Measurements from ENCODE around the gene TMCC2.
"Not testable (repeated sequence)": the region's sequence is repeated elsewhere in the genome, so short reads cannot be mapped to it uniquely, and the experiment has no call there.

Gene TMCC2

DNA sequence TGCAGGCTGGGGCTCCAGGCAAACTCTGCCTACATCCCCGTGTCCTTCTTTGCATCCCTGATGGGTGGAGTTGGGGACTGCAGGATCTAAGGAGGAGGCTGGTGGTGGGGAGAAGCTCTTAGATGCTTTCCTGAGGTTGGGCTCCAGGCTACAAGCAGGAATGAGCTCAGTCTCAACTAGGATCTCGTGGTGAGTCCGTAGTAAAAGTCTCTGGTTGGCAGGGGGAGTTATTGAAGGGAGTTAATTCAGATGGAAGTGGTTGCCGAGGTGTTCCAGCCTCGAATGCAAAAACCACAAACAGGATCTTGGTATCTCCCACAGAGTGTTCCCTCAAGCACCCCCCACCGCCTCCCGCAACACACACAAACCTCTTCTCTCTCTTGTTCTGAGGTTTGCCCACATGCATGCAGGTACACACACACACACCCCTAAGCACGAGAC lies 35.0 kb downstream of the TMCC2 start:
- DNase-seq: no peak

DNA sequence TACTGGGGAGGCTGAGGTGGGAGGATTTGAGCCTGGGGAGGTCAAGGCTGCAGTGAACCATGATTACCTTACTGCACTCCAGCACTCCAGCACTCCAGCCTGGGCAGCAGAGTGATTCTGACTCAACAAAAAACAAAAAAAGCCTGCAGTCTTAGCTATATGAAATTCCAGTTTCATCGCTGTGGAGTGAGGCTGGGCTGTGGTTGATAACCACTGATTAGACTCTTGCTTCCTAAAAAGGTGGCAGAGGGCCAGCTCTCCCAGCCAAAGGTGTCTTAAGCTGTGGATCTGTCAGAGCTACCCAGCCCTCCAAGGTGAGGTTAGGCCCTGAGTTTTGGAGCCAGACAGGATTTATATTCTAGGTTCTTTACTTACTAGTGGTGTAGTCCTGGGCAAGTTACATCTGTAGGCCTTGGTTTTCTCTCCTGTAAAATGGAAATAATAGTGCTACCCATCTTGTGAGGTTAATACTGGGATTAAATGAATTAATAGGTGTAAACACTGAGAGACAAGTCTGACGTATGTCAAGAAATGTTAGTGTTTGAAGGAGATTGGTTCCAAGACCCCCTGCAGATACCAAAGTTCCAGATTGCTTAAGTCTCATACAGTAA lies 35.9 kb downstream of the TMCC2 start:
- no peak for DNase-seq

GRCh38 chr1:205266611-205267305 lies 39.0 kb downstream of the TMCC2 start:
- no peak for DNase-seq

- no peak for DNase-seq
Observed at GRCh38 chr1:205267306-205267902, 39.7 kb downstream of the TMCC2 start.

- no peak for DNase-seq
Observed at GRCh38 chr1:205268846-205269680, 41.3 kb downstream of the TMCC2 start.

DNA sequence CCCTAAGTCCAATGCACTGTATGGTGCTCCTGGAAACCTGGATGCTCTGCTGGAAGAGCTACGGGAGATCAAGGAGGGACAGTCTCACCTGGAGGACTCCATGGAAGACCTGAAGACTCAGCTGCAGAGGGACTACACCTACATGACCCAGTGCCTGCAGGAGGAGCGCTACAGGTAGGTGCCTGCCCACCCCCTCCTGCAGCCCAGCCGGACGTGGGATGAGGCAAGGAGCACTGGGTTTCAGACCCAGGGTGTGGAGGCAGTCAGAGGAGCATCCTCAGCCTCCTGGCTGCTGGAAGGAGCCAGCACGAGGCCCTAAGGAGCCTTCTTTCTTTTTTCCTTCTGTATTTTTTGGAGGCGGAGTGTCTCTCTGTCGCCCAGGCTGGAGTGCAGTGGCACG lies 42.0 kb downstream of the TMCC2 start:
- no peak for DNase-seq

DNA sequence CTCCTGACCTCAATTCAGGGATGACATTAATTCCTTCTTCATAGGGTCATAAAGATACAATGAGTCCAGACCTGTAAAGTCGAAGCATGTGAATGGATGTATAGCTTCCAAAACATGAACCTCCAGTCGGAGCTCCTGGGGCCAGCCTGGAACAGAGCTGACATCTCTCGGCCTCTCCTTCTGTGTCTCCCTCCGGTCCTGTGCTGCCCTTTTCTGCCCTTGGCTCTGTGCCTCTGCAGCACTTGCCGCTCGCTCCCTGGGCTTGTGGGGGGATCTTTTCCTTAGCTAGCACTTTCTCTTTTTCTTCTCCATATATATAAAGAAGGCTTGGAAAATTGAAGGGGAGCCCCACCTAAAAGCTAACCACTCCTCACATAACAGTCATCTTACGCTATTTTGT lies 42.5 kb downstream of the TMCC2 start:
- DNase-seq: no peak

DNA sequence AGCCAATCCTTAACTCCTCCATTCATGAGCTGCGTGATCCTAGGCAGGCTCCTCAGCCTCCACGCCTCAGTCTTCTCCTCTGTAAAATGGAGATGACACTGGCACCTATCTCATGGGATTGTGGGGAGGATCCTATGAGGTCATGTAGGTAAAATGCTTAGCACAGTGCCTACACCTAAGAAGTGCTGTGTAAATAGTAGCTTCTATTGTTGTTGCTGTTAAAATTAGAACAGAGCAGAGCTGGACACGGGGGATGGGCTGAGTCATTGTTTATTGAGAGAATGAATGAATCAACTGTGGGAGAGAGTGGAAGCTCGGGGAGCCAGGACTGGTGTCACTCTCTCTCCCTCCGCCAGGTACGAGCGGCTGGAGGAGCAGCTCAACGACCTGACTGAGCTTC lies 43.0 kb downstream of the TMCC2 start:
- no peak for DNase-seq

- DNase-seq: no peak
Observed at GRCh38 chr1:205271277-205271676, 43.5 kb downstream of the TMCC2 start.

DNA sequence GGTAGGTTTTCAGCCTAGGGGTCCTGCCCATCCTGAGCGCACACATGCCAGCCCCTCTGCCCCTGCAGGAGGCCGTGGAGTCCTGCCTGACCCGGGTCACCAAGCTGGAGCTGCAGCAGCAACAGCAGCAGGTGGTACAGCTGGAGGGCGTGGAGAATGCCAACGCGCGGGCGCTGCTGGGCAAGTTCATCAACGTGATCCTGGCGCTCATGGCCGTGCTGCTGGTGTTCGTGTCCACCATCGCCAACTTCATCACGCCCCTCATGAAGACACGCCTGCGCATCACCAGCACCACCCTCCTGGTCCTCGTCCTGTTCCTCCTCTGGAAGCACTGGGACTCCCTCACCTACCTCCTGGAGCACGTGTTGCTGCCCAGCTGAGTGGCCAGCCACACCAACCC lies 44.0 kb downstream of the TMCC2 start:
- no peak for DNase-seq

- DNase-seq: no peak
Observed at GRCh38 chr1:205272536-205272935, 44.8 kb downstream of the TMCC2 start.

DNA sequence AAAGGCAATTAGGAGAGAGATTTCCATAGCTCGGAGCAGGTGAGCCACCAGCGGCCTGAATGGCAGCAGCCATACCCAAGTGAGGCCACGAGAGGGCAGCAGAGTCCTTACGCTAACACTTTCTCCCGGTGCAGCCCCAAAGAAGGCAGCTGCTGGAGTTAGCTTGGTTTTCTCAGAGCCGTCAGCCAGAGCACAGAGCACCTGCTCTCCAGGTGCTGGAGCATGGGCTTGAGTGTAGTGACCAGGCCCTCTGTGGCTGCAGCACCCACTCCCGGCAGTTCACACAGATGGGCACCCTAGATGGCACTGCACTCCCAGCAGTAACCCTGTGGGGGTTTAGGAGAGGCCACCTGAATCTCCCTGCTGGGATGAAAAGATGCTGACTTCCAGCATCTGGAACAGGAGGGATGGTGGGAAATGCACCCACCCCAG lies 45.8 kb downstream of the TMCC2 start:
- DNase-seq: peak; percentile 72

- no peak for DNase-seq
Observed at GRCh38 chr1:205274041-205274691, 46.4 kb downstream of the TMCC2 start.

DNA sequence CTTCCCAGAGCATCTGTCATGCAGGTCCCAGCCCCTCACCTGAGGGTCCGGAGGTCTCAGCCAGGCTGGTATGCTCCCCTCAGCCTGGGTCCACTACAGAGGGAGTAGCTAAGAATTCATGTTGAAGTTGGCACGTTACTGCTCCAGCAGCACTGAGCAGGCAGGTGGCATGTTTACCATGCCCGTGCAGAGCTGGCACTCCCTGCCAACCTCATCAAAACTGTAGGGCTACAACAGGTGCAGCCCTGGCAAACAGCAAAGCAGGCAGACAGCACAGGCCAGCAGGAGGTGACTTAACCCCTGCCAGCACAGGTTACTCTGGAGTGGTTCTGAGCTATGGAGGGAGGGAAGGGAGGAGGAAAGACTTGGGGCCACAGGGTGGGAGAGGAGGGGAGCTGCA lies 47.4 kb downstream of the TMCC2 start:
- no peak for DNase-seq

DNA sequence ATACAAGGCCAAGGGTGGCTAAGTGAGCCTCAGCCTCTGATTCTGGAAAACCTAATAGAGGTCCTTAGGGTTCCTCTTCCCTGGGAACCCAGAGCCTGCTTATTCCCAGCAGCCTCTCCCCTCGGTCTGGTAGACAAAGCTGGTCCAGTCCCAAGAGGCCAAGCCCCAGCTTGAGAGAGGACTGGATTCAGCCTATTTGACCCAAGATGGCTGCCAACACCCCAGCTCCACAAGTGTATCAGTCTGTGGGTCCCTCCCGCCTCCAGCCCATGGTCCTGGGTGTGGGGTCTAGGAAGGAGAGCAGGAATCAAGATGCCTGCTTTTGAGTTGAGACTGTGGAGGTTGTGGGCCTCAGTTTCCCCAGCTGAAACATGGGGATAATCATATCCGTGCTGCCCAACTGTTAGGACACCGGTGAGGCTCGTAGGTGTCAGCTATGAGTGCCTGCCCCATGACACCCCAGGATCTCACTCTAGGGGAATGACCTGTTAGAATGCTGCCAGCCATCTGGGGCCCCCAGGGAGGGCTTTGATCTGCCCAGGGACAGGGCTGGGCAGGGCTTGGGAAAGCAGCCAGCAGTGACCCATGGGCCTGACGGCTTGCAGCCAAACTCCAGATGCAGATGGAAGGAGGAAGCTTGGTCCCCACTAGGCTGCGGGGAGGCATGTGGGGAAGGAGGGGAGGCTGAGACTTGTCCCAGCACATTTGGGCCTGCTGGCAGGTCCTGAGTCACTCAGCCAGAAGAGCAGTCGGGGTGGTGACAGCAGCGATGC lies 48.4 kb downstream of the TMCC2 start:
- DNase-seq: no peak

- DNase-seq: no peak
Observed at GRCh38 chr1:205276689-205277065, 48.9 kb downstream of the TMCC2 start.

DNA sequence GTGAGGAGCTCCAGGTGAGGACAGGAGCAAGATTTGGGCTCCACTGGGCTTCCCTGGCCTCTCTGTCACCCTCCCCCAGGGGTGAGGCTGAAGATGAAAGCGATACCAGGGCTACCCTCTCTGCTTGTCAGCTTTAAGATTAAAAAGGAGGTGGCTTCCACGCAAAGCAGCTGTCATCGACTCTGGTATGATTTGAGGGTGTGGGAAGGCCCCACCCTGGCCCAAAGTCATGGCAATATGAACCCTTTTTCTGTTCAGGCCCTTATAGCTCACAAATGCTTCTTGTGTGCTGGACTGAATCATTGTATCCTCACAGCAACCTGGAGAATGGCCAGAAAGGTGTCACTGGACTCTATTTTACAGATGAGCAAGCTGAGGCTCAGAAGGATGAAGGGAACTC lies 52.2 kb downstream of the TMCC2 start:
- no peak for DNase-seq

DNA sequence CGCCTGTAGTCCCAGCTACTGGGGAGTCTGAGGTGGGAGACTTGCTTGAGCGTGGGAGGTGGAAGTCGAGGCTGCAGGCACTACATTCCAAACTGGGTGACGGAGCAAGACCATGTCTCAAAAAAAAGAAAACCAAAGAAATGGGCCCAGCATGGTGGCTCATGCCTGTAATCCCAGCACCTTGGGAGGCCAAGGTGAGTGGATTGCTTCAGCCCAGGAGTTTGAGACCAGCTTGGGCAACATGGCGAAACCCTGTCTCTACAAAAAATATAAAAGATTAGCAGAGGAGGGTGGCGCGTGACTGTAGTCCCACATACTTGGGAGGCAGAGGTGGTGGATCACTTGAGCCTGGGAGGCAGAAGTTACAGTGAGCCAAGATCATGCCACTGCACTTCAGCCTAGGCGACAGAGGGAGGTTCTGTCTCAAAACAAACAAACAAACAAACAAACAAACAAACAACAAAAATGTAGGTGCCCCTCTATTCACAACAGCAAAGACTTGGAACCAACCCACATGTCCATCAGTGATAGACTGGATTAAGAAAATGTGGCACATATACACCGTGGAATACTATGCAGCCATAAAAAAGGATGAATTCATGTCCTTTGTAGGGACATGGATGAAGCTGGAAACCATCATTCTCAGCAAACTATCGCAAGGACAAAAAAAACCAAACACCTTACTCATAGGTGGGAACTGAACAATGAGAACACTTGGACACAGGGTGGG lies 53.1 kb downstream of the TMCC2 start:
- DNase-seq: not testable (repeated sequence)

DNA sequence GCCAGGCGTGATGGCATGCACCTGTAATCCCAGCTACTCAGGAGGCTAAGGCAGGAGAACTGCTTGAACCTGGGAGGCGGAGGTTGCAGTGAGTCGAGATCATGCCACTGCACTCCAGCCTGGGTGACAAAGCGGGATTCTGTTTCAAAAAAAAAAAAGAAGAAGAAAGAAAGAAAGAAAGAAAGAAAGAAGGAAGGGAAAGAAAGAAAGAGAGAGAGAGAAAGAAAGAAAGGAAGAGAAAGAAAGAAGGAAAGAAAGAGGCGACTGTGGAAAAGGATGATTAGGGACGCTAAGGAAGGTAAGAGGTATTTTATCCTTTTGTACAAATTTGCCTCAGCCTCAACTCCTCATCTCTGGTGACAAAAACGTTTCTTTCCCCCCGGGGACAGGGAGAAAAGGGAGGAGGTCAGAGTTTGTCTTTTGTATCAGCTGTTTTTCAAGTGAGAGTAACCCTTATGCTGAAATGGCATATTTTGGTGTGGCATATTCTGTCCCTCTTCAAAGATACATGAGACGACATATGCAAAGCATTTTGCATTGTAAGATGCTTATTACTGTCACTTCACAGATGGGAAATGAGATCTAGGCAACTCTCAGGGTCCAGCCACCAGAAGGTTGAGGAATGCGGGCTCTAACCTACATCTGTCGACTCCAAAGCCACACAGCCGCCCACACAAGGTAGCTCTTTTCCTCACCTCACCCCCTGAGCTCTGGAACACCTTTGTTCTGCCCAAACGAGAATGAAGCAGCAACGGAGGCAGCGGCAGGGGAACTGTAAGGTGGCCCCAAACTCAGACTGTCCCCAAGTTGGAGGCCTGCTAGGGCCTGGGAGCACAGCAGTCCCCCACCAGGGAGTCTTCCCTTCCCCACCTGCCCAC lies 55.8 kb downstream of the TMCC2 start:
- no peak for DNase-seq

DNA sequence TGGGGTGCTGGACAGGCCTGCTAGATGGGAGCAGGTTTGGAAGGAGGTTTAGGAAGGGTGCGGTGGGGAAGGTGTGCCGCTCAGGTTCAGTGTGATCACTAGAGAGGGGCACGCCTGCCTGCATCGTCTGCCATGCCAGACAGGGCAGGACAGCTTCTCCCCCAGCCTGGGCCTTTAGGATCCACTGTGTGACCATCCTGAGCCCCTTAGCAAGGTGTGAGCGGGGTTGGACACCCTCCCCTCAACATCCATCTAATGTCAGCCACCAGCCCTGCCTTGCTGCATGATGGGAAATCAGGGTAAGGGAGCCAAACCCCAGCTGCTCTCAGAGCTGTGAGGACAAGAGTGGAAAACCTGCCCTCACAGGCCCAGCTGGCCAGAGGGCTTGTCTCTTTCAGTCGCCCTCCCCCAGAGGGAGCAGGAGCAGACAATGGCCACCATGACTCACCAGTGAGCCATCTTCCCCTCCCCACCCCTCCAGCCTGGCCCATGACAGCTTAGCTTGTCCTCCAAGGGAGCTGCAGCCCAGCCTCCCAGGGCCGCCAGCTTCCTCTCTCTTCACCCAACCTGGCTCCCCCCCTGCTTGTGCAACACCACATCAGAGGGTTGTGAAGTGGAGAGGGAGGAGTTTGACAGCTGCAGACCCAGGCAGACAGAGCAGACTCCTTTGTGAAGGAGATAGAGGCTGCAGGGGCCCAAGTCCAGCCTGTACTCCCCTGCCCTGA lies 56.8 kb downstream of the TMCC2 start:
- no peak for DNase-seq

Data from NCI-H1417 treated with DMSO at 0.1 percent for 48 hours (cell line).